Upper lobe of left lung (tissue), 4 donors: ENCODE results near the gene TSSK3.

Source experiments
- EP300 ChIP-seq, 4 donors: sonication (generic); formaldehyde crosslinking; IDR thresholded peaks; one replicate each; pipeline ENCODE4 v1.5.1; 2017; ENCODE audit warnings: antibody characterized with exemption in 4 of 4, control low read depth in 2 of 4
- POLR2A ChIP-seq, 4 donors: fragments of 450-650 bp; IDR thresholded peaks; one replicate each; pipeline ENCODE4 v1.5.1; 2016 to 2017; ENCODE audit warnings: antibody characterized with exemption in 4 of 4, mild to moderate bottlenecking in 2 of 4
- POLR2AphosphoS5 ChIP-seq, 2 donors: sonication (generic); formaldehyde crosslinking; IDR thresholded peaks; one replicate each; pipeline ENCODE4 v1.5.1; 2017; ENCODE audit warnings: antibody characterized with exemption in 2 of 2
- TF ChIP-seq, protein P1 (sequence below), 6 experiments: fragments of 450-650 bp in 4 of 6; fragments of 200-600 bp in 2 of 6; sonication (generic) in 2 of 6; IDR thresholded peaks; one replicate each; pipeline ENCODE4 v1.5.1; 2016 to 2019; ENCODE audit warnings: antibody characterized with exemption in 6 of 6

DNA sequence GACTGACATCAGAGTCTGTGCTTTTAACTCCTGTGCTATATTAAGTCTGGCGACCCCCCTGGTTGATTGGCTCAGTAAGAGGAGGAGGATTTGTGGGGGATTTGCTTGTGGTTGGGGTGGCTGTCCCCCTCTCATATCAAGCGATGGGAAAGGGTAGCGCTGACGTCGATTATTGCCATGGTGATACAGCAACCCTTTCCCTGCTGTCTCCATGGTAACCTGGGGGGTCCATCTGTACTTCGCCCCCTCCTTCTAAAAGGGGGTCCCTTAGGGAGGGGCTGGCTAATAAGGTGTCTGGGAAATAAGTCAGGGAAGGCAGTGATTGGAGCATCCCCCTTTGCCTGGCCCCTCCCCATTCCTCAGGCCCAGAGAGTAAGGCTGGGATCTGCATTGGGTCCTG, 4.7 kb upstream of the TSSK3 start:
- TF ChIP-seq POLR2A (IDR thresholded peaks at IDR 0.05): no peak
- TF ChIP-seq, protein P1, sequence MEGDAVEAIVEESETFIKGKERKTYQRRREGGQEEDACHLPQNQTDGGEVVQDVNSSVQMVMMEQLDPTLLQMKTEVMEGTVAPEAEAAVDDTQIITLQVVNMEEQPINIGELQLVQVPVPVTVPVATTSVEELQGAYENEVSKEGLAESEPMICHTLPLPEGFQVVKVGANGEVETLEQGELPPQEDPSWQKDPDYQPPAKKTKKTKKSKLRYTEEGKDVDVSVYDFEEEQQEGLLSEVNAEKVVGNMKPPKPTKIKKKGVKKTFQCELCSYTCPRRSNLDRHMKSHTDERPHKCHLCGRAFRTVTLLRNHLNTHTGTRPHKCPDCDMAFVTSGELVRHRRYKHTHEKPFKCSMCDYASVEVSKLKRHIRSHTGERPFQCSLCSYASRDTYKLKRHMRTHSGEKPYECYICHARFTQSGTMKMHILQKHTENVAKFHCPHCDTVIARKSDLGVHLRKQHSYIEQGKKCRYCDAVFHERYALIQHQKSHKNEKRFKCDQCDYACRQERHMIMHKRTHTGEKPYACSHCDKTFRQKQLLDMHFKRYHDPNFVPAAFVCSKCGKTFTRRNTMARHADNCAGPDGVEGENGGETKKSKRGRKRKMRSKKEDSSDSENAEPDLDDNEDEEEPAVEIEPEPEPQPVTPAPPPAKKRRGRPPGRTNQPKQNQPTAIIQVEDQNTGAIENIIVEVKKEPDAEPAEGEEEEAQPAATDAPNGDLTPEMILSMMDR (IDR thresholded peaks at IDR 0.05): no peak
- no peak for TF ChIP-seq POLR2AphosphoS5 (IDR thresholded peaks at IDR 0.05)
- no peak for TF ChIP-seq EP300 (IDR thresholded peaks at IDR 0.05)
